CD14-positive monocyte (primary cell): ENCODE measurements around the gene CTRB1. TPM values are rescaled to one million over a fixed set of nuclear protein-coding genes. Genes with fewer than 3 reads are reported as not detected.

Experiments
- DNase-seq, 3 donors: peaks; one replicate each; pipeline ENCODE4 v3.0.0-alpha.2; 2011 to 2022
- H2AFZ ChIP-seq: 2 replicates; pipeline ENCODE4 v1.6.0; 2012; ENCODE audit warnings: mild to moderate bottlenecking, low read depth, low read length, inconsistent platforms; ENCODE audit not compliant: insufficient read depth, poor library complexity, severe bottlenecking
- H3K27ac ChIP-seq, 2 donors: 1 replicate in 1 of 2; 2 replicates in 1 of 2; pipeline ENCODE4 v1.5.1; 2012 to 2013; ENCODE audit warnings: low read length in 2 of 2, control low read depth in 1 of 2, inconsistent platforms in 1 of 2, low read depth in 1 of 2, mild to moderate bottlenecking in 1 of 2
- H3K27me3 ChIP-seq, 2 donors: one replicate each; pipeline versions ENCODE4 v1.6.0 to v1.6.1; 2011 to 2013; ENCODE audit warnings: low read length in 2 of 2; ENCODE audit not compliant: control insufficient read depth in 2 of 2, insufficient read depth in 2 of 2
- H3K36me3 ChIP-seq, 2 donors: replicated peaks in 1 of 2; 1 replicate in 1 of 2; 2 replicates in 1 of 2; pipeline versions ENCODE4 v1.5.1 to v1.6.1; 2012 to 2013; ENCODE audit warnings: low read length in 2 of 2, control low read depth in 1 of 2, inconsistent platforms in 1 of 2, mild to moderate bottlenecking in 1 of 2; ENCODE audit not compliant: insufficient read depth in 2 of 2, control insufficient read depth in 1 of 2
- H3K4me1 ChIP-seq, 2 donors: 1 replicate in 1 of 2; 2 replicates in 1 of 2; pipeline versions ENCODE4 v1.5.1 to v1.6.1; 2012 to 2013; ENCODE audit warnings: low read length in 2 of 2, control low read depth in 1 of 2, inconsistent platforms in 1 of 2, mild to moderate bottlenecking in 1 of 2, moderate library complexity in 1 of 2; ENCODE audit not compliant: insufficient read depth in 2 of 2, control insufficient read depth in 1 of 2
- H3K4me2 ChIP-seq: replicated peaks from 2 replicates; pipeline ENCODE3; 2012; ENCODE audit warnings: low read length, moderate library complexity, mild to moderate bottlenecking; ENCODE audit not compliant: poor library complexity, severe bottlenecking; ENCODE audit errors: extremely low read depth
- H3K4me3 ChIP-seq, 3 experiments: fragments of 200-600 bp in 1 of 3; sonication (generic) in 1 of 3; replicated peaks in 1 of 3; 1 replicate in 2 of 3; 2 replicates in 1 of 3; pipeline ENCODE4 v1.5.1; 2011 to 2013; ENCODE audit warnings: low read length in 3 of 3, mild to moderate bottlenecking in 3 of 3, control low read depth in 2 of 3, low read depth in 2 of 3, inconsistent platforms in 1 of 3, moderate library complexity in 1 of 3
- H3K79me2 ChIP-seq: 2 replicates; pipeline ENCODE4 v1.6.0; 2012; ENCODE audit warnings: mild to moderate bottlenecking, control low read depth, inconsistent platforms, low read length, moderate library complexity; ENCODE audit not compliant: insufficient read depth
- H3K9ac ChIP-seq: 2 replicates; pipeline ENCODE4 v1.6.0; 2017; ENCODE audit warnings: low read length, mild to moderate bottlenecking; ENCODE audit not compliant: insufficient read depth, poor library complexity, severe bottlenecking
- H3K9me3 ChIP-seq, 2 donors: replicated peaks in 1 of 2; 1 replicate in 1 of 2; 2 replicates in 1 of 2; pipeline versions ENCODE4 v1.5.1 to v1.6.1; 2012 to 2013; ENCODE audit warnings: low read length in 2 of 2, control low read depth in 1 of 2; ENCODE audit not compliant: control insufficient read depth in 1 of 2, insufficient read depth in 1 of 2
- H4K20me1 ChIP-seq: 2 replicates; pipeline ENCODE4 v1.6.0; 2012; ENCODE audit warnings: mild to moderate bottlenecking, low read length, control low read depth, moderate library complexity; ENCODE audit not compliant: insufficient read depth
- H3K27ac Mint-ChIP-seq, 7 donors: one replicate each; pipeline ENCODE4 v1.8.0; 2020; ENCODE audit warnings: mild to moderate bottlenecking in 7 of 7, mixed read lengths in 7 of 7, moderate library complexity in 6 of 7, inconsistent platforms in 2 of 7
- H3K27me3 Mint-ChIP-seq, 3 donors: one replicate each; pipeline ENCODE4 v1.8.0; 2021 to 2022; ENCODE audit warnings: low read depth in 3 of 3, mild to moderate bottlenecking in 3 of 3, mixed read lengths in 3 of 3, moderate library complexity in 3 of 3, inconsistent platforms in 1 of 3
- H3K36me3 Mint-ChIP-seq, 2 donors: one replicate each; pipeline ENCODE4 v1.8.0; 2020; ENCODE audit warnings: mixed read lengths in 2 of 2, inconsistent platforms in 1 of 2, mild to moderate bottlenecking in 1 of 2
- H3K4me1 Mint-ChIP-seq: one replicate; pipeline ENCODE4 v1.8.0; 2020; ENCODE audit warnings: mild to moderate bottlenecking, mixed read lengths
- H3K4me3 Mint-ChIP-seq, 2 donors: one replicate each; pipeline ENCODE4 v1.8.0; 2020; ENCODE audit warnings: mild to moderate bottlenecking in 2 of 2, mixed read lengths in 2 of 2, moderate library complexity in 1 of 2
- H3K9me3 Mint-ChIP-seq, 7 donors: one replicate each; pipeline ENCODE4 v1.8.0; 2020 to 2022; ENCODE audit warnings: mixed read lengths in 7 of 7, mild to moderate bottlenecking in 6 of 7, moderate library complexity in 6 of 7, inconsistent platforms in 2 of 7
- WGBS: methylation state at CpG from one replicate; pipeline ENCODE4 v1.1.5; 2013; ENCODE audit warnings: missing lambda C conversion rate; ENCODE audit not compliant: insufficient coverage; 5-methylcytosine and 5-hydroxymethylcytosine counted together
- intact Hi-C, 2 donors: fragments of 100-400 bp; cut with micrococcal nuclease; formaldehyde crosslinking; loops; one replicate each; pipeline versions ENCODE4 v1.15.0 to v1.15.1; 2023
- polyA plus RNA-seq, 3 donors: library from polyadenylated mRNA; depleted of rRNA in 1 of 3; unstranded in 2 of 3; stranded (reverse) in 1 of 3; fragments of 300-500 nt in 2 of 3; fragments of >200 nt in 1 of 3; fragmentation: Illumina TruSeq in 2 of 3; gene quantifications; 1 replicate in 2 of 3; 2 replicates in 1 of 3; pipeline ENCODE4 v1.2.3, GENCODE V29; 2012 to 2021
- TF ChIP-seq, protein P1 (sequence below): fragments of 200-600 bp; IDR thresholded peaks from one replicate; pipeline ENCODE4 v1.8.0; 2022; ENCODE audit warnings: antibody characterized with exemption, mild to moderate bottlenecking

Gene CTRB1
- polyA plus RNA-seq, 3 donors, result not detected

DNA sequence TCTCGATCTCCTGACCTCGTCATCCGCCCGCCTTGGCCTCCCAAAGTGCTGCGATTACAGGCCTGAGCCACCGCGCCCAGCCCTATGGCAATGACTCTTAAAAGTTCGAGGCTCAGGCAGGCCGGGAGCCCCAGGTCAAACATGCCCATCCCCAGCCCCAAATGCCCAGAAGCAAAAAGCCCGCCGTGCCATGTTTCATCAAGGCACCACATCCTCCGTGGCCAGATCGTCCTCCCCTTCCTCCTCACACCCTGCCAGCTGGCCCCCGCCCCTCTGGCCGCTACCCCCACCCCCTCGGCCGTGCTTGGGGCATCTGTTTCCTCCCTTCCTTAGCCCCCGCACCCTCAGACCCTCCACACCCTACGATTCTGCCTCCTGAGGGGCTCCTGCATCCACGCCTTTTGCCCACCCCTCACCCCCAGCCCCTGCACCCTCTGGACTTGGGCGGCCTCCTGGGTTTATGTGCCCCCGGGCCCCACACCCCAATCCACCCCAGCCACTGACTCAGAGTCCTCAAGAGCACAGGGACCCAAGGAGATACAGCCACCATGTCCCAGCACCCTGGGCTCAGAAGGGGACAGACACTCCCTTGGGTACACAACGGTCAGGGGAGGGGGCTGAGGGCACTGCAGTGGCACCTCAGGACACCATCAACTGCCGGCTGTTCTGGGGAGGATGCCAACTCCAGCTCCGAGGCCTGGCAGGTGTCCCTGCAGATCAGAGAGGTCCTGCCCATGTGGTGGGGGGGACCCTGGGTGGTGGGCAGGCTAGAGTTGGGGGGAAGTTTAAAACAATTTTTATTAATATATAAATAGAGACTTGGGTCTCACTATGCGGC, 7.1 kb downstream of the CTRB1 start:
- Mint-ChIP-seq H3K27ac (no peak overlapping the region), H3K4me1 (peaks cover 4% of the 10 kb centered on the region), H3K27me3 (peaks cover 32 to 78% (median 53%) of the 10 kb centered on the region in 3 donors), H3K4me3 (no peak overlapping the region), H3K36me3 (no peaks in the 10 kb centered on the region), H3K9me3 (peaks cover 0 to 5% (median 0%) of the 10 kb centered on the region in 7 donors)
- DNase-seq, result no peak
- H3K79me2 ChIP-seq, result no peaks in the 10 kb centered on the region
- H2AFZ ChIP-seq, result no peak overlapping the region
- H3K4me1 ChIP-seq, result no peaks in the 10 kb centered on the region
- TF ChIP-seq, protein P1, sequence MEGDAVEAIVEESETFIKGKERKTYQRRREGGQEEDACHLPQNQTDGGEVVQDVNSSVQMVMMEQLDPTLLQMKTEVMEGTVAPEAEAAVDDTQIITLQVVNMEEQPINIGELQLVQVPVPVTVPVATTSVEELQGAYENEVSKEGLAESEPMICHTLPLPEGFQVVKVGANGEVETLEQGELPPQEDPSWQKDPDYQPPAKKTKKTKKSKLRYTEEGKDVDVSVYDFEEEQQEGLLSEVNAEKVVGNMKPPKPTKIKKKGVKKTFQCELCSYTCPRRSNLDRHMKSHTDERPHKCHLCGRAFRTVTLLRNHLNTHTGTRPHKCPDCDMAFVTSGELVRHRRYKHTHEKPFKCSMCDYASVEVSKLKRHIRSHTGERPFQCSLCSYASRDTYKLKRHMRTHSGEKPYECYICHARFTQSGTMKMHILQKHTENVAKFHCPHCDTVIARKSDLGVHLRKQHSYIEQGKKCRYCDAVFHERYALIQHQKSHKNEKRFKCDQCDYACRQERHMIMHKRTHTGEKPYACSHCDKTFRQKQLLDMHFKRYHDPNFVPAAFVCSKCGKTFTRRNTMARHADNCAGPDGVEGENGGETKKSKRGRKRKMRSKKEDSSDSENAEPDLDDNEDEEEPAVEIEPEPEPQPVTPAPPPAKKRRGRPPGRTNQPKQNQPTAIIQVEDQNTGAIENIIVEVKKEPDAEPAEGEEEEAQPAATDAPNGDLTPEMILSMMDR, result no peak
- intact Hi-C loops, result loop anchor here in 1 of 2 donors (2.0 kb wide), 1 partner anchor 19 kb away; the partner anchor contains the start of gene CTRB2
- no peak overlapping the region for H3K9ac ChIP-seq
- H4K20me1 ChIP-seq, result no peaks in the 10 kb centered on the region
- no peak overlapping the region for H3K27ac ChIP-seq
- no peak overlapping the region for H3K4me2 ChIP-seq
- H3K4me3 ChIP-seq, result no peak overlapping the region
- H3K36me3 ChIP-seq, result no peaks in the 10 kb centered on the region
- no peaks in the 10 kb centered on the region for H3K9me3 ChIP-seq
- WGBS, result 91% methylated on average over 13 of the region's 26 CpGs
- H3K27me3 ChIP-seq, result peaks cover 0 to 33% of the 10 kb centered on the region in 2 donors

DNA sequence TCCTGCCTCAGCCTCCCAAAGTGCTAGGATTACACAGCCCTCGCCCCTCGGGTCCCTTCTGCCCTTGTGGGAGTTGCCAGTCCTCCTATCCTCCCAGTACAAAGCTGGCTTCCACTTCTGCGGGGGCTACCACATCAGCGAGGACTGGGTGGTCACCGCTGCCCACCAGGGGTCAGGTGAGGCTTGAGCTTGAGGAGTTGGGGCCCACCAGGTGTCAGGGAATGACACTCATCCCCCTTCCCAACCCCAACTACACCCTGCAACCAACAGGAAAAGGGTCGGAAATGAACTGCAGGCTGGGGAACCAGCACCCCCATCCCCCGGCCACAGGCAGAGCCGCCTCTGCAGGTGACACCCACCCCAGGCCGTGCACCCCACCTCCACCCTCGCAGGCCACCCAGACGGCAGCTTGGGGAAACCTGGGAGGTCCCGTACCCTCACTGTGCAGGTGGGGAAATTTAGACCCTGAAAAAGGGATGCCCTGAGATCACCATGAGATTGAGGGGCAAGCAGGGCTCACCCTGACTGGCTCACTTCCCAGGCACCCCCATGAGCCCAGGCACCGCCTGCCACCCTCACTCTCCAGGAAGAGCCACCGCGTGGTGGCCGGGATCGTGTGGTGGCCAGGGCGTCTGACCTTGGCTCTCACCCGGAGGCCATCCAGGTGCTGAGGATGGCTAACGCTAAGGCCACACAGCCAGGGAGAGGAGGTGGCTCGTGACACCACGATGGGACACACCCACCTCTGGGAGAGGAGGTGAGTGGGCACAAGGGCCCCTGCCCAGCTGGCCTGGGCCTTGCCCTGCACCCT, 8.0 kb downstream of the CTRB1 start:
- TF ChIP-seq, protein P1, result no peak
- no peak overlapping the region for H3K4me3 Mint-ChIP-seq
- intact Hi-C loops, result no loop called here
- Histone ChIP-seq H3K9me3 (no peaks in the 10 kb centered on the region), H3K27ac (no peak overlapping the region), H3K79me2 (no peaks in the 10 kb centered on the region), H3K36me3 (no peaks in the 10 kb centered on the region), H3K4me2 (no peak overlapping the region), H4K20me1 (no peaks in the 10 kb centered on the region), H3K9ac (no peak overlapping the region), H3K4me3 (no peak overlapping the region), H3K27me3 (peaks cover 0 to 37% of the 10 kb centered on the region in 2 donors), H2AFZ (no peak overlapping the region), H3K4me1 (no peaks in the 10 kb centered on the region)
- no peak for DNase-seq
- peaks cover 41 to 78% (median 59%) of the 10 kb centered on the region in 3 donors for H3K27me3 Mint-ChIP-seq
- peaks cover 0 to 5% (median 0%) of the 10 kb centered on the region in 7 donors for H3K9me3 Mint-ChIP-seq
- H3K4me1 Mint-ChIP-seq, result peaks cover 4% of the 10 kb centered on the region
- no peak overlapping the region for H3K27ac Mint-ChIP-seq
- no peaks in the 10 kb centered on the region for H3K36me3 Mint-ChIP-seq
- WGBS, result 77% methylated on average over 8 of the region's 22 CpGs
